Measurements from ENCODE around the gene ANO3. TPM values are rescaled to one million over a fixed set of nuclear protein-coding genes. Genes with fewer than 3 reads are reported as not detected.

ANO3 gene
- total RNA-seq, 6 experiments from 2014 or later: 0.02 to 0.10 (median 0.05) TPM; not detected in 1

- H3K27ac Mint-ChIP-seq: no peak overlapping the region
- no peaks in the 10 kb centered on the region for H3K36me3 Mint-ChIP-seq (ENCODE audit: low read depth)
- H3K9me3 Mint-ChIP-seq: no peaks in the 10 kb centered on the region
- no peak overlapping the region for H3K4me3 Mint-ChIP-seq
- no peak for DNase-seq
- no peaks in the 10 kb centered on the region for H3K27me3 Mint-ChIP-seq (ENCODE audit: insufficient read depth)
- no peaks in the 10 kb centered on the region for H3K4me1 Mint-ChIP-seq (ENCODE audit: low read depth)
- TF ChIP-seq CTCF (IDR thresholded peaks at IDR 0.05): no peak
Measured at GRCh38 chr11:26655287-26655686, 323.4 kb downstream of the ANO3 start.

- H3K9me3 Mint-ChIP-seq: no peaks in the 10 kb centered on the region
- no peaks in the 10 kb centered on the region for H3K4me1 Mint-ChIP-seq (ENCODE audit: low read depth)
- H3K4me3 Mint-ChIP-seq: no peak overlapping the region
- TF ChIP-seq CTCF (IDR thresholded peaks at IDR 0.05): no peak
- H3K27me3 Mint-ChIP-seq (ENCODE audit: insufficient read depth): no peaks in the 10 kb centered on the region
- DNase-seq: no peak
- no peaks in the 10 kb centered on the region for H3K36me3 Mint-ChIP-seq (ENCODE audit: low read depth)
- H3K27ac Mint-ChIP-seq: no peak overlapping the region
Measured at GRCh38 chr11:26662916-26663315, 331.0 kb downstream of the ANO3 start.

- no peak for TF ChIP-seq CTCF (IDR thresholded peaks at IDR 0.05)
- Mint-ChIP-seq H3K4me3 (no peak overlapping the region), H3K27me3 (ENCODE audit: insufficient read depth) (peaks cover 4% of the 10 kb centered on the region; the same call in 1 of the 2 replicates), H3K9me3 (no peaks in the 10 kb centered on the region), H3K27ac (no peak overlapping the region), H3K4me1 (ENCODE audit: low read depth) (no peaks in the 10 kb centered on the region), H3K36me3 (ENCODE audit: low read depth) (no peaks in the 10 kb centered on the region)
- no peak for DNase-seq
Measured at GRCh38 chr11:26665036-26665435, 333.1 kb downstream of the ANO3 start.

GRCh38 chr11:26665946-26666345, 334.0 kb downstream of the ANO3 start:
- peaks cover 4% of the 10 kb centered on the region; the same call in 1 of the 2 replicates for H3K27me3 Mint-ChIP-seq (ENCODE audit: insufficient read depth)
- H3K27ac Mint-ChIP-seq: no peak overlapping the region
- no peaks in the 10 kb centered on the region for H3K9me3 Mint-ChIP-seq
- no peak for TF ChIP-seq CTCF (IDR thresholded peaks at IDR 0.05)
- no peak for DNase-seq
- H3K4me3 Mint-ChIP-seq: no peak overlapping the region
- no peaks in the 10 kb centered on the region for H3K36me3 Mint-ChIP-seq (ENCODE audit: low read depth)
- no peaks in the 10 kb centered on the region for H3K4me1 Mint-ChIP-seq (ENCODE audit: low read depth)

- Mint-ChIP-seq H3K27me3 (ENCODE audit: insufficient read depth) (peaks cover 2% of the 10 kb centered on the region), H3K4me1 (ENCODE audit: low read depth) (no peaks in the 10 kb centered on the region), H3K27ac (no peak overlapping the region), H3K36me3 (ENCODE audit: low read depth) (no peaks in the 10 kb centered on the region), H3K4me3 (no peak overlapping the region), H3K9me3 (no peaks in the 10 kb centered on the region)
- DNase-seq: no peak
- TF ChIP-seq CTCF (IDR thresholded peaks at IDR 0.05): no peak
Measured at GRCh38 chr11:26675233-26675928, 343.5 kb downstream of the ANO3 start.

All from HFFc6 (cell line).